HepG2 (cell line): Measurements from ENCODE around the gene SORL1-AS1.

Experiments
- CBX5 ChIP-seq: sonication (generic); formaldehyde crosslinking; IDR thresholded peaks from 2 replicates; pipeline ENCODE4 v1.4.0; 2020; ENCODE audit warnings: missing genetic modification reagents, borderline replicate concordance
- FOXK1 ChIP-seq: sonication (generic); formaldehyde crosslinking; IDR thresholded peaks from 2 replicates; pipeline ENCODE4 v1.4.0; 2020; ENCODE audit warnings: low read depth, missing genetic modification reagents, borderline replicate concordance
- GATA4 ChIP-seq: sonication (generic); IDR thresholded peaks from 2 replicates; pipeline ENCODE4 v1.6.1; 2016; ENCODE audit warnings: antibody characterized with exemption, low read depth, borderline replicate concordance
- HES4 ChIP-seq: sonication (generic); formaldehyde crosslinking; IDR thresholded peaks from 2 replicates; pipeline ENCODE4 v1.9.0; 2021; ENCODE audit warnings: mild to moderate bottlenecking, missing genetic modification reagents, borderline replicate concordance
- MATR3 ChIP-seq: sonication (generic); formaldehyde crosslinking; IDR thresholded peaks from 2 replicates; pipeline ENCODE4 v1.4.0; 2020; ENCODE audit warnings: missing genetic modification reagents
- NFIC ChIP-seq: IDR thresholded peaks from 2 replicates; pipeline ENCODE4 v1.6.1; 2012; ENCODE audit warnings: mild to moderate bottlenecking, low read length, inconsistent platforms
- SETDB1 ChIP-seq: sonication (generic); formaldehyde crosslinking; IDR thresholded peaks from 2 replicates; pipeline ENCODE4 v1.5.1; 2020; ENCODE audit warnings: missing genetic modification reagents, mild to moderate bottlenecking, borderline replicate concordance
- SP4 ChIP-seq: sonication (generic); formaldehyde crosslinking; IDR thresholded peaks from 2 replicates; pipeline ENCODE4 v1.8.1; 2023; ENCODE audit warnings: mild to moderate bottlenecking, missing genetic modification reagents
- TP53 ChIP-seq: sonication (generic); formaldehyde crosslinking; conservative IDR thresholded peaks from 2 replicates; pipeline ENCODE4 v1.4.0; 2020; ENCODE audit warnings: missing genetic modification reagents
- YEATS2 ChIP-seq: sonication (generic); formaldehyde crosslinking; IDR thresholded peaks from 2 replicates; pipeline ENCODE4 v1.4.0; 2020; ENCODE audit warnings: missing genetic modification reagents, borderline replicate concordance
- ZFP62 ChIP-seq: sonication (generic); formaldehyde crosslinking; IDR thresholded peaks from 2 replicates; pipeline ENCODE4 v1.4.0; 2020; ENCODE audit warnings: missing genetic modification reagents
- ZNF530 ChIP-seq: sonication (generic); formaldehyde crosslinking; IDR thresholded peaks from 2 replicates; pipeline ENCODE4 v1.5.0; 2020; ENCODE audit warnings: low read depth, mild to moderate bottlenecking, missing genetic modification reagents
- ZNF564 ChIP-seq: sonication (generic); formaldehyde crosslinking; IDR thresholded peaks from 2 replicates; pipeline ENCODE4 v1.8.1; 2023; ENCODE audit warnings: mild to moderate bottlenecking, missing genetic modification reagents
- ZNF670 ChIP-seq: sonication (generic); formaldehyde crosslinking; IDR thresholded peaks from 2 replicates; pipeline ENCODE4 v1.8.0; 2022; ENCODE audit warnings: mild to moderate bottlenecking, missing genetic modification reagents, borderline replicate concordance
- ZNF878 ChIP-seq: sonication (generic); formaldehyde crosslinking; IDR thresholded peaks from 2 replicates; pipeline ENCODE4 v1.8.1; 2023; ENCODE audit warnings: mild to moderate bottlenecking, missing genetic modification reagents, moderate library complexity
- TF ChIP-seq, protein P1 (sequence below): sonication (generic); formaldehyde crosslinking; IDR thresholded peaks from 2 replicates; pipeline ENCODE4 v1.4.0; 2020; ENCODE audit warnings: mild to moderate bottlenecking, missing genetic modification reagents
- TF ChIP-seq, protein P2 (sequence below): sonication (generic); formaldehyde crosslinking; conservative IDR thresholded peaks from 2 replicates; pipeline ENCODE4 v1.8.0; 2022; ENCODE audit warnings: mild to moderate bottlenecking, moderate library complexity, missing genetic modification reagents
- TF ChIP-seq, protein P3 (sequence below): sonication (generic); formaldehyde crosslinking; IDR thresholded peaks from 2 replicates; pipeline ENCODE4 v1.5.0; 2020; ENCODE audit warnings: mild to moderate bottlenecking, missing genetic modification reagents, borderline replicate concordance
- TF ChIP-seq, protein P4 (sequence below): sonication (generic); formaldehyde crosslinking; IDR thresholded peaks from 2 replicates; pipeline ENCODE4 v1.4.0; 2020; ENCODE audit warnings: mild to moderate bottlenecking, missing genetic modification reagents

The SORL1-AS1 gene

DNA sequence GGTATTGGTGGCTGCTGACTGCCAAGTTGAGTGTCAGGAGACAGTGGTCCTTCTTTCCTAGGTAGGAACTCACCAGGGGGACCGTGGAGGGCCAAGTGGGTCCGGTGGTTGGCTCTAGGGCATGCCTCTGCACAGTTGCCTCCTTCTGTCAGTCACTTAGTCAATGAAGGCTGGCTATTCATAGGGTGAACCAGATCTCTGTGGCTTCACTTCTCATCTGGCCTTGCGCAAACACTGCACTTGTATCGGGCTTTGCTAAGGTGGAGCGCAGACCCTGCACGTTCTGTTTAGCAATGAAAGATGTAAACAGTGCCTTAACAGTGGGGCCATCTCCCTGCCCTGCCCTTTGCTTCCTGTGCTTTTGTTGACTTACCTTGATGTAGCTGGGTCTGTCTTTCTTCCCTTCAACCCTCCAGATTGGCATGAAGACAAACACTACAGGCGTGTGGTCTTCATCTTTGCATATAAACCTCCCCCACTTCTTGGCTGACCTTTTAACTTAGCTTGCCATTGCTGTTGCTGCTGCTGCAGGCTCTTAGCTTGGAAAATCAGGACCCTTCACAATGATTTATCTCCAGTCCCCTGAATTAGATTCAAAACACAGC lies 6.7 kb upstream of the SORL1-AS1 start (continued):
- TF ChIP-seq, protein P1, sequence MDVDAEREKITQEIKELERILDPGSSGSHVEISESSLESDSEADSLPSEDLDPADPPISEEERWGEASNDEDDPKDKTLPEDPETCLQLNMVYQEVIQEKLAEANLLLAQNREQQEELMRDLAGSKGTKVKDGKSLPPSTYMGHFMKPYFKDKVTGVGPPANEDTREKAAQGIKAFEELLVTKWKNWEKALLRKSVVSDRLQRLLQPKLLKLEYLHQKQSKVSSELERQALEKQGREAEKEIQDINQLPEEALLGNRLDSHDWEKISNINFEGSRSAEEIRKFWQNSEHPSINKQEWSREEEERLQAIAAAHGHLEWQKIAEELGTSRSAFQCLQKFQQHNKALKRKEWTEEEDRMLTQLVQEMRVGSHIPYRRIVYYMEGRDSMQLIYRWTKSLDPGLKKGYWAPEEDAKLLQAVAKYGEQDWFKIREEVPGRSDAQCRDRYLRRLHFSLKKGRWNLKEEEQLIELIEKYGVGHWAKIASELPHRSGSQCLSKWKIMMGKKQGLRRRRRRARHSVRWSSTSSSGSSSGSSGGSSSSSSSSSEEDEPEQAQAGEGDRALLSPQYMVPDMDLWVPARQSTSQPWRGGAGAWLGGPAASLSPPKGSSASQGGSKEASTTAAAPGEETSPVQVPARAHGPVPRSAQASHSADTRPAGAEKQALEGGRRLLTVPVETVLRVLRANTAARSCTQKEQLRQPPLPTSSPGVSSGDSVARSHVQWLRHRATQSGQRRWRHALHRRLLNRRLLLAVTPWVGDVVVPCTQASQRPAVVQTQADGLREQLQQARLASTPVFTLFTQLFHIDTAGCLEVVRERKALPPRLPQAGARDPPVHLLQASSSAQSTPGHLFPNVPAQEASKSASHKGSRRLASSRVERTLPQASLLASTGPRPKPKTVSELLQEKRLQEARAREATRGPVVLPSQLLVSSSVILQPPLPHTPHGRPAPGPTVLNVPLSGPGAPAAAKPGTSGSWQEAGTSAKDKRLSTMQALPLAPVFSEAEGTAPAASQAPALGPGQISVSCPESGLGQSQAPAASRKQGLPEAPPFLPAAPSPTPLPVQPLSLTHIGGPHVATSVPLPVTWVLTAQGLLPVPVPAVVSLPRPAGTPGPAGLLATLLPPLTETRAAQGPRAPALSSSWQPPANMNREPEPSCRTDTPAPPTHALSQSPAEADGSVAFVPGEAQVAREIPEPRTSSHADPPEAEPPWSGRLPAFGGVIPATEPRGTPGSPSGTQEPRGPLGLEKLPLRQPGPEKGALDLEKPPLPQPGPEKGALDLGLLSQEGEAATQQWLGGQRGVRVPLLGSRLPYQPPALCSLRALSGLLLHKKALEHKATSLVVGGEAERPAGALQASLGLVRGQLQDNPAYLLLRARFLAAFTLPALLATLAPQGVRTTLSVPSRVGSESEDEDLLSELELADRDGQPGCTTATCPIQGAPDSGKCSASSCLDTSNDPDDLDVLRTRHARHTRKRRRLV (CRISPR knock-in tag), result no peak
- peak; percentile 95; the same call in 1 of the 2 replicates for TF ChIP-seq CBX5 (CRISPR knock-in tag)
- TF ChIP-seq FOXK1 (CRISPR knock-in tag), result peak; percentile 100
- no peak for TF ChIP-seq SETDB1 (CRISPR knock-in tag)
- TF ChIP-seq TP53, result peak; percentile 86
- no peak; the same call in 1 of the 2 replicates for TF ChIP-seq ZNF670 (CRISPR knock-in tag)
- peak; percentile 58; the same call in 1 of the 2 replicates for TF ChIP-seq NFIC
- TF ChIP-seq, protein P2, sequence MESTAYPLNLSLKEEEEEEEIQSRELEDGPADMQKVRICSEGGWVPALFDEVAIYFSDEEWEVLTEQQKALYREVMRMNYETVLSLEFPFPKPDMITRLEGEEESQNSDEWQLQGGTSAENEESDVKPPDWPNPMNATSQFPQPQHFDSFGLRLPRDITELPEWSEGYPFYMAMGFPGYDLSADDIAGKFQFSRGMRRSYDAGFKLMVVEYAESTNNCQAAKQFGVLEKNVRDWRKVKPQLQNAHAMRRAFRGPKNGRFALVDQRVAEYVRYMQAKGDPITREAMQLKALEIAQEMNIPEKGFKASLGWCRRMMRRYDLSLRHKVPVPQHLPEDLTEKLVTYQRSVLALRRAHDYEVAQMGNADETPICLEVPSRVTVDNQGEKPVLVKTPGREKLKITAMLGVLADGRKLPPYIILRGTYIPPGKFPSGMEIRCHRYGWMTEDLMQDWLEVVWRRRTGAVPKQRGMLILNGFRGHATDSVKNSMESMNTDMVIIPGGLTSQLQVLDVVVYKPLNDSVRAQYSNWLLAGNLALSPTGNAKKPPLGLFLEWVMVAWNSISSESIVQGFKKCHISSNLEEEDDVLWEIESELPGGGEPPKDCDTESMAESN (CRISPR knock-in tag), result peak; percentile 79
- TF ChIP-seq ZNF530 (CRISPR knock-in tag), result no peak
- no peak for TF ChIP-seq ZFP62
- TF ChIP-seq SP4 (CRISPR knock-in tag), result peak; percentile 84
- no peak for TF ChIP-seq MATR3 (CRISPR knock-in tag)
- TF ChIP-seq GATA4, result peak; percentile 95
- TF ChIP-seq, protein P3, sequence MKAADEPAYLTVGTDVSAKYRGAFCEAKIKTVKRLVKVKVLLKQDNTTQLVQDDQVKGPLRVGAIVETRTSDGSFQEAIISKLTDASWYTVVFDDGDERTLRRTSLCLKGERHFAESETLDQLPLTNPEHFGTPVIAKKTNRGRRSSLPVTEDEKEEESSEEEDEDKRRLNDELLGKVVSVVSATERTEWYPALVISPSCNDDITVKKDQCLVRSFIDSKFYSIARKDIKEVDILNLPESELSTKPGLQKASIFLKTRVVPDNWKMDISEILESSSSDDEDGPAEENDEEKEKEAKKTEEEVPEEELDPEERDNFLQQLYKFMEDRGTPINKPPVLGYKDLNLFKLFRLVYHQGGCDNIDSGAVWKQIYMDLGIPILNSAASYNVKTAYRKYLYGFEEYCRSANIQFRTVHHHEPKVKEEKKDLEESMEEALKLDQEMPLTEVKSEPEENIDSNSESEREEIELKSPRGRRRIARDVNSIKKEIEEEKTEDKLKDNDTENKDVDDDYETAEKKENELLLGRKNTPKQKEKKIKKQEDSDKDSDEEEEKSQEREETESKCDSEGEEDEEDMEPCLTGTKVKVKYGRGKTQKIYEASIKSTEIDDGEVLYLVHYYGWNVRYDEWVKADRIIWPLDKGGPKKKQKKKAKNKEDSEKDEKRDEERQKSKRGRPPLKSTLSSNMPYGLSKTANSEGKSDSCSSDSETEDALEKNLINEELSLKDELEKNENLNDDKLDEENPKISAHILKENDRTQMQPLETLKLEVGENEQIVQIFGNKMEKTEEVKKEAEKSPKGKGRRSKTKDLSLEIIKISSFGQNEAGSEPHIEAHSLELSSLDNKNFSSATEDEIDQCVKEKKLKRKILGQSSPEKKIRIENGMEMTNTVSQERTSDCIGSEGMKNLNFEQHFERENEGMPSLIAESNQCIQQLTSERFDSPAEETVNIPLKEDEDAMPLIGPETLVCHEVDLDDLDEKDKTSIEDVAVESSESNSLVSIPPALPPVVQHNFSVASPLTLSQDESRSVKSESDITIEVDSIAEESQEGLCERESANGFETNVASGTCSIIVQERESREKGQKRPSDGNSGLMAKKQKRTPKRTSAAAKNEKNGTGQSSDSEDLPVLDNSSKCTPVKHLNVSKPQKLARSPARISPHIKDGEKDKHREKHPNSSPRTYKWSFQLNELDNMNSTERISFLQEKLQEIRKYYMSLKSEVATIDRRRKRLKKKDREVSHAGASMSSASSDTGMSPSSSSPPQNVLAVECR (CRISPR knock-in tag), result peak; percentile 94
- TF ChIP-seq ZNF878, result peak; percentile 81; the same call in 1 of the 2 replicates
- TF ChIP-seq ZNF564, result no peak; the same call in 1 of the 2 replicates
- no peak for TF ChIP-seq HES4
- TF ChIP-seq YEATS2 (CRISPR knock-in tag), result peak; percentile 82; the same call in 1 of the 2 replicates
- TF ChIP-seq, protein P4, sequence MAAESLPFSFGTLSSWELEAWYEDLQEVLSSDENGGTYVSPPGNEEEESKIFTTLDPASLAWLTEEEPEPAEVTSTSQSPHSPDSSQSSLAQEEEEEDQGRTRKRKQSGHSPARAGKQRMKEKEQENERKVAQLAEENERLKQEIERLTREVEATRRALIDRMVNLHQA (CRISPR knock-in tag), result no peak
